ENCODE measurements around the gene COL16A1. TPM values are rescaled to one million over a fixed set of nuclear protein-coding genes. Genes with fewer than 3 reads are reported as not detected.

COL16A1 gene
- total RNA-seq, 1 experiment from 2014 or later: 6.2 TPM

DNA sequence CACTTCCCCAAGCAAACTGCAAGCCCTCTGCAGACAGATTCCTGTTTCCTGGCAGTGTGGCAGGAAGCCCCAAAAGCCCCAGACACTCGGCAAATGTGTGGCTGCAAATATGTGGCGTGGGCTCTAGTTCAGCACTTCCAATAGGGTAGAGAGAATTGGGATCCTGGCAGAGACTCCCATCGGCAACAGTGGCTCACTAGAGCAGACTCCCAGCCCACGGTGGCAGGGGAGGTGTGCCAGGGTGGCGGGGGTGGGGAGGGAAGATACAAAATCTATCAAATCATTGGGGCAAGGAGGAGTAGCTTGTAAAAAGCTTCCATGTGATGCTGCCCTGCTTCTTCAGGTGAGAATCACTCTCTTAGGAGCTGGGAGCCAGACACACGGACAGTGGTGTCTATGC is 25.9 kb downstream of the COL16A1 start:
- Histone ChIP-seq H3K4me1 (ENCODE audit: insufficient read depth, low read length) (no peaks in the 10 kb centered on the region), H3K14ac (ENCODE audit: insufficient read depth, low read length) (no peak overlapping the region), H4K91ac (ENCODE audit: insufficient read length, low read depth, low read length) (no peak overlapping the region), H3K79me1 (ENCODE audit: insufficient read depth, low read depth, low read length, poor library complexity, severe bottlenecking) (no peaks in the 10 kb centered on the region), H2BK5ac (ENCODE audit: insufficient read length, low read length) (no peak overlapping the region), H2BK120ac (ENCODE audit: low read depth, low read length, poor library complexity, severe bottlenecking) (no peak overlapping the region), H3K56ac (ENCODE audit: insufficient read length, low read depth, low read length) (no peak overlapping the region), H4K20me1 (ENCODE audit: control insufficient read depth, insufficient read depth, insufficient read length) (no peaks in the 10 kb centered on the region), H3K23ac (ENCODE audit: insufficient read length, low read depth, low read length) (no peak overlapping the region), H3K18ac (ENCODE audit: insufficient read length, low read depth, low read length) (no peak overlapping the region), H2AK5ac (ENCODE audit: insufficient read length, low read length) (no peak overlapping the region), H2BK15ac (ENCODE audit: low read depth, low read length) (no peak overlapping the region), H3K9ac (ENCODE audit: extremely low read depth, insufficient read length, low read length) (no peak overlapping the region), H2BK20ac (ENCODE audit: low read depth, low read length, poor library complexity, severe bottlenecking) (no peak overlapping the region), H4K5ac (ENCODE audit: insufficient read length, low read depth, low read length) (no peak overlapping the region), H3K23me2 (ENCODE audit: insufficient read length, low read depth, low read length, poor library complexity, severe bottlenecking) (no peaks in the 10 kb centered on the region), H3T11ph (ENCODE audit: low read length) (no peak overlapping the region), H2AFZ (ENCODE audit: low read length) (no peak overlapping the region), H3K9me3 (ENCODE audit: control insufficient read depth, low read depth, low read length) (no peaks in the 10 kb centered on the region), H3K27me3 (ENCODE audit: insufficient read depth, low read length) (no peaks in the 10 kb centered on the region), H4K8ac (replicated peaks; ENCODE audit: insufficient read length, low read depth, low read length) (no peak overlapping the region), H3K4me2 (ENCODE audit: insufficient read depth, insufficient read length, low read length) (no peak overlapping the region), H3K79me2 (ENCODE audit: insufficient read depth, low read length) (no peaks in the 10 kb centered on the region), H2BK12ac (ENCODE audit: insufficient read length, low read depth, low read length) (no peak overlapping the region), H3K4ac (ENCODE audit: low read depth, low read length) (no peak overlapping the region), H3K27ac (ENCODE audit: insufficient read length, low read depth, low read length) (no peak overlapping the region)
- Mint-ChIP-seq H3K9me3 (no peaks in the 10 kb centered on the region; a peak in 1 of 5 replicates), H3K4me3 (no peak overlapping the region), H3K36me3 (ENCODE audit: insufficient read depth in 1 of 3, low read depth in 3 of 3) (no peaks in the 10 kb centered on the region), H3K27ac (no peak overlapping the region), H3K27me3 (ENCODE audit: low read depth) (no peaks in the 10 kb centered on the region), H3K4me1 (peaks cover 2 to 13% of the 10 kb centered on the region in 2 experiments; a peak in 3 of 4 replicates)
- DNase-seq: no peak
- TF ChIP-seq, protein P1, sequence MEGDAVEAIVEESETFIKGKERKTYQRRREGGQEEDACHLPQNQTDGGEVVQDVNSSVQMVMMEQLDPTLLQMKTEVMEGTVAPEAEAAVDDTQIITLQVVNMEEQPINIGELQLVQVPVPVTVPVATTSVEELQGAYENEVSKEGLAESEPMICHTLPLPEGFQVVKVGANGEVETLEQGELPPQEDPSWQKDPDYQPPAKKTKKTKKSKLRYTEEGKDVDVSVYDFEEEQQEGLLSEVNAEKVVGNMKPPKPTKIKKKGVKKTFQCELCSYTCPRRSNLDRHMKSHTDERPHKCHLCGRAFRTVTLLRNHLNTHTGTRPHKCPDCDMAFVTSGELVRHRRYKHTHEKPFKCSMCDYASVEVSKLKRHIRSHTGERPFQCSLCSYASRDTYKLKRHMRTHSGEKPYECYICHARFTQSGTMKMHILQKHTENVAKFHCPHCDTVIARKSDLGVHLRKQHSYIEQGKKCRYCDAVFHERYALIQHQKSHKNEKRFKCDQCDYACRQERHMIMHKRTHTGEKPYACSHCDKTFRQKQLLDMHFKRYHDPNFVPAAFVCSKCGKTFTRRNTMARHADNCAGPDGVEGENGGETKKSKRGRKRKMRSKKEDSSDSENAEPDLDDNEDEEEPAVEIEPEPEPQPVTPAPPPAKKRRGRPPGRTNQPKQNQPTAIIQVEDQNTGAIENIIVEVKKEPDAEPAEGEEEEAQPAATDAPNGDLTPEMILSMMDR (conservative IDR thresholded peaks at IDR 0.05): no peak
- WGBS (ENCODE audit: extremely low coverage, insufficient read length, low lambda C conversion rate): no CpG with 5 or more reads among the region's 6 CpGs

Measured in H9 (cell line).